Neuronal stem cell (in vitro differentiated cells): Measurements from ENCODE around the gene ERCC6.

Experiments used
- DNase-seq: peaks from one replicate; pipeline ENCODE4 v3.0.0-alpha.2; 2013; ENCODE audit warnings: low spot score
- H2AFZ ChIP-seq: one replicate; pipeline ENCODE4 v1.6.1; 2013; ENCODE audit warnings: mild to moderate bottlenecking, low read length, inconsistent platforms
- H2AK5ac ChIP-seq: 2 replicates; pipeline ENCODE4 v1.6.1; 2013; ENCODE audit warnings: low read depth, mild to moderate bottlenecking, inconsistent platforms, low read length, moderate library complexity, mixed read lengths
- H2BK120ac ChIP-seq: 2 replicates; pipeline ENCODE4 v1.6.1; 2013; ENCODE audit warnings: low read depth, mild to moderate bottlenecking, inconsistent platforms, low read length, moderate library complexity, mixed read lengths
- H2BK12ac ChIP-seq: one replicate; pipeline ENCODE4 v1.6.1; 2013; ENCODE audit warnings: low read length, inconsistent platforms
- H2BK15ac ChIP-seq: 2 replicates; pipeline ENCODE4 v1.6.1; 2013; ENCODE audit warnings: mild to moderate bottlenecking, low read length, inconsistent platforms, mixed read lengths
- H2BK5ac ChIP-seq: one replicate; pipeline ENCODE4 v1.6.1; 2013; ENCODE audit warnings: inconsistent platforms, mild to moderate bottlenecking, low read length, moderate library complexity
- H3K14ac ChIP-seq: one replicate; pipeline ENCODE4 v1.6.1; 2013; ENCODE audit warnings: low read length, inconsistent platforms
- H3K18ac ChIP-seq: 2 replicates; pipeline ENCODE4 v1.6.1; 2013; ENCODE audit warnings: low read length, inconsistent platforms
- H3K23ac ChIP-seq: 2 replicates; pipeline ENCODE4 v1.6.1; 2013; ENCODE audit warnings: low read depth, mild to moderate bottlenecking, mixed read lengths, low read length, inconsistent platforms; ENCODE audit not compliant: poor library complexity
- H3K27ac ChIP-seq: replicated peaks from 3 replicates; pipeline ENCODE4 v1.5.1; 2013; ENCODE audit warnings: low read length, inconsistent platforms
- H3K27me3 ChIP-seq, 3 experiments: 2 replicates each; pipeline ENCODE4 v1.6.1; 2013; ENCODE audit warnings: low read length in 3 of 3, mild to moderate bottlenecking in 2 of 3, inconsistent platforms in 1 of 3, low read depth in 1 of 3, mixed read lengths in 1 of 3, moderate library complexity in 1 of 3; ENCODE audit not compliant: control insufficient read depth in 3 of 3, insufficient read depth in 3 of 3
- H3K36me3 ChIP-seq, 2 donors: replicated peaks in 1 of 2; 2 replicates each; pipeline ENCODE4 v1.6.1; 2013; ENCODE audit warnings: low read length in 2 of 2; ENCODE audit not compliant: control insufficient read depth in 2 of 2, insufficient read depth in 2 of 2
- H3K4ac ChIP-seq: 2 replicates; pipeline ENCODE4 v1.6.1; 2013; ENCODE audit warnings: inconsistent platforms, mild to moderate bottlenecking, low read length, moderate library complexity
- H3K4me1 ChIP-seq, 2 donors: 1 replicate in 1 of 2; 2 replicates in 1 of 2; pipeline ENCODE4 v1.6.1; 2013; ENCODE audit warnings: low read length in 2 of 2, low read depth in 1 of 2; ENCODE audit not compliant: control insufficient read depth in 2 of 2, insufficient read depth in 1 of 2
- H3K4me2 ChIP-seq: one replicate; pipeline ENCODE4 v1.6.1; 2013; ENCODE audit warnings: mild to moderate bottlenecking, low read length, inconsistent platforms; ENCODE audit not compliant: insufficient read depth, poor library complexity, severe bottlenecking
- H3K4me3 ChIP-seq, 2 donors: 2 replicates each; pipeline ENCODE4 v1.5.1; 2013; ENCODE audit warnings: low read length in 2 of 2, mild to moderate bottlenecking in 2 of 2, inconsistent platforms in 1 of 2, moderate library complexity in 1 of 2
- H3K79me1 ChIP-seq: one replicate; pipeline ENCODE4 v1.6.1; 2013; ENCODE audit warnings: low read depth, mild to moderate bottlenecking, inconsistent platforms, low read length, moderate library complexity
- H3K9ac ChIP-seq: one replicate; pipeline ENCODE4 v1.6.1; 2013; ENCODE audit warnings: mild to moderate bottlenecking, low read depth, low read length, inconsistent platforms; ENCODE audit not compliant: poor library complexity
- H3K9me3 ChIP-seq, 2 donors: replicated peaks in 1 of 2; 2 replicates each; pipeline versions ENCODE3 to v1.6.1; 2013; ENCODE audit warnings: low read length in 2 of 2, mild to moderate bottlenecking in 2 of 2, inconsistent platforms in 1 of 2, low read depth in 1 of 2, mixed read lengths in 1 of 2, moderate library complexity in 1 of 2; ENCODE audit not compliant: control insufficient read depth in 2 of 2, insufficient read depth in 1 of 2
- H4K8ac ChIP-seq: one replicate; pipeline ENCODE4 v1.6.1; 2013; ENCODE audit warnings: low read depth, mild to moderate bottlenecking, inconsistent platforms, low read length, moderate library complexity
- H4K91ac ChIP-seq: one replicate; pipeline ENCODE4 v1.6.1; 2013; ENCODE audit warnings: low read length, low read depth, mild to moderate bottlenecking, inconsistent platforms; ENCODE audit not compliant: poor library complexity
- WGBS, 2 donors: extraction: QIAGEN DNeasy Blood & Tissue Kit; methylation state at CpG; one replicate each; pipeline ENCODE4 v1.1.7; 2013; ENCODE audit warnings: missing lambda C conversion rate in 2 of 2, mixed read lengths in 1 of 2; ENCODE audit not compliant: insufficient read length in 2 of 2, insufficient replicate concordance in 1 of 2; ENCODE audit errors: extremely low coverage in 2 of 2; 5-methylcytosine and 5-hydroxymethylcytosine counted together

ERCC6 gene

GRCh38 chr10:49578392-49578791, 39.5 kb upstream of the ERCC6 start:
- Histone ChIP-seq H3K4me3 (no peak overlapping the region), H3K18ac (no peak overlapping the region), H3K27me3 (no peaks in the 10 kb centered on the region), H2AK5ac (no peak overlapping the region), H3K4me2 (no peak overlapping the region), H3K23ac (no peak overlapping the region), H3K4me1 (no peaks in the 10 kb centered on the region), H2AFZ (no peak overlapping the region), H3K27ac (no peak overlapping the region), H4K91ac (peak overlapping the region; percentile 72), H2BK5ac (no peak overlapping the region), H2BK12ac (no peak overlapping the region), H4K8ac (no peak overlapping the region), H2BK15ac (no peak overlapping the region), H3K4ac (no peak overlapping the region), H3K36me3 (no peaks in the 10 kb centered on the region), H3K9me3 (no peaks in the 10 kb centered on the region), H3K9ac (no peak overlapping the region), H3K14ac (no peak overlapping the region), H3K79me1 (no peaks in the 10 kb centered on the region), H2BK120ac (no peak overlapping the region)
- WGBS, 2 donors = no CpG with 5 or more reads among the region's 3 CpGs
- no peak for DNase-seq

GRCh38 chr10:49577182-49577925, 38.4 kb upstream of the ERCC6 start:
- Histone ChIP-seq H3K23ac (no peak overlapping the region), H2AFZ (no peak overlapping the region), H2AK5ac (no peak overlapping the region), H3K79me1 (no peaks in the 10 kb centered on the region), H3K18ac (no peak overlapping the region), H4K91ac (no peak overlapping the region), H2BK5ac (no peak overlapping the region), H2BK120ac (no peak overlapping the region), H3K27ac (no peak overlapping the region), H3K27me3 (peaks cover 0 to 2% (median 0%) of the 10 kb centered on the region in 3 experiments), H3K4me2 (no peak overlapping the region), H3K14ac (no peak overlapping the region), H3K4ac (no peak overlapping the region), H3K36me3 (no peaks in the 10 kb centered on the region), H2BK15ac (no peak overlapping the region), H2BK12ac (no peak overlapping the region), H3K9me3 (no peaks in the 10 kb centered on the region), H3K4me1 (no peaks in the 10 kb centered on the region), H3K4me3 (no peak overlapping the region), H3K9ac (no peak overlapping the region), H4K8ac (no peak overlapping the region)
- WGBS, 2 donors = no CpG with 5 or more reads among the region's 2 CpGs
- DNase-seq = no peak

GRCh38 chr10:49575489-49576072, 36.7 kb upstream of the ERCC6 start:
- WGBS, 2 donors = no CpG with 5 or more reads among the region's 11 CpGs
- Histone ChIP-seq H3K9ac (no peak overlapping the region), H4K91ac (no peak overlapping the region)

GRCh38 chr10:49572594-49573114, 33.7 kb upstream of the ERCC6 start:
- no peak overlapping the region for H2BK15ac ChIP-seq
- no peak overlapping the region for H2AK5ac ChIP-seq
- H3K4me3 ChIP-seq = peak overlapping the region in 1 of 2 donors; percentile 5
- H3K36me3 ChIP-seq = no peaks in the 10 kb centered on the region
- WGBS, 2 donors = no CpG with 5 or more reads among the region's 9 CpGs
- H4K91ac ChIP-seq = no peak overlapping the region
- no peak for DNase-seq
- H3K4ac ChIP-seq = no peak overlapping the region
- no peak overlapping the region for H3K14ac ChIP-seq
- peak overlapping the region; percentile 44 for H4K8ac ChIP-seq
- peaks cover 0 to 18% (median 0%) of the 10 kb centered on the region in 3 experiments for H3K27me3 ChIP-seq
- peak overlapping the region; percentile 15 for H3K18ac ChIP-seq
- no peak overlapping the region for H2BK120ac ChIP-seq
- no peak overlapping the region for H3K23ac ChIP-seq
- no peak overlapping the region for H3K4me2 ChIP-seq
- no peaks in the 10 kb centered on the region for H3K4me1 ChIP-seq
- H3K9me3 ChIP-seq = no peaks in the 10 kb centered on the region
- no peaks in the 10 kb centered on the region for H3K79me1 ChIP-seq
- no peak overlapping the region for H2BK5ac ChIP-seq
- H3K27ac ChIP-seq = no peak overlapping the region
- H2BK12ac ChIP-seq = no peak overlapping the region
- peak overlapping the region; percentile 15 for H2AFZ ChIP-seq
- H3K9ac ChIP-seq = no peak overlapping the region

More at GRCh38 chr10:49575489-49576072, 36.7 kb upstream of the ERCC6 start:
- Histone ChIP-seq H4K8ac (no peak overlapping the region), H3K23ac (no peak overlapping the region), H3K18ac (no peak overlapping the region), H3K4me2 (no peak overlapping the region), H3K79me1 (no peaks in the 10 kb centered on the region), H2AFZ (no peak overlapping the region), H3K4ac (no peak overlapping the region), H3K27ac (no peak overlapping the region), H3K27me3 (peaks cover 0 to 13% (median 0%) of the 10 kb centered on the region in 3 experiments), H3K36me3 (no peaks in the 10 kb centered on the region), H2BK5ac (no peak overlapping the region), H2BK15ac (no peak overlapping the region), H3K4me1 (no peaks in the 10 kb centered on the region), H3K9me3 (no peaks in the 10 kb centered on the region), H2BK120ac (no peak overlapping the region), H3K14ac (no peak overlapping the region), H2BK12ac (no peak overlapping the region), H2AK5ac (no peak overlapping the region), H3K4me3 (no peak overlapping the region)
- DNase-seq = no peak
